BJ (cell line): ENCODE data around the gene TMEM150B. TPM values are rescaled to one million over a fixed set of nuclear protein-coding genes. Genes with fewer than 3 reads are reported as not detected.

Source experiments
- CTCF ChIA-PET: fragments of 350-600 bp; formaldehyde crosslinking; extraction: SDS; loops from one replicate; lab custom pipeline; 2021; ENCODE audit warnings: antibody characterized with exemption, inconsistent platforms; lab: Yijun Ruan, JAX
- POLR2A ChIA-PET: fragments of 300-600 bp; sonication (Branson Sonifier 250); formaldehyde crosslinking; extraction: SDS; loops from one replicate; lab custom pipeline; 2021; ENCODE audit warnings: antibody characterized with exemption; lab: Charles Lee
- DNase-seq: peaks from one replicate; pipeline ENCODE4 v3.0.0-alpha.2; 2011; ENCODE audit warnings: low read depth
- H3K27me3 ChIP-seq: 2 replicates; pipeline ENCODE4 v1.6.0; 2011; ENCODE audit warnings: low read length; ENCODE audit not compliant: control insufficient read depth, insufficient read depth
- H3K36me3 ChIP-seq: 2 replicates; pipeline ENCODE4 v1.5.1; 2011; ENCODE audit warnings: low read length; ENCODE audit not compliant: control insufficient read depth, insufficient read depth
- H3K4me3 ChIP-seq: 2 replicates; pipeline ENCODE4 v1.5.1; 2011; ENCODE audit warnings: low read depth, mild to moderate bottlenecking, control low read depth, low read length
- CTCF ChIP-seq: IDR thresholded peaks from 2 replicates; pipeline ENCODE4 v1.5.1; 2011; ENCODE audit warnings: low read depth, mild to moderate bottlenecking, control low read depth, inconsistent platforms, low read length, moderate library complexity; ENCODE audit not compliant: insufficient read depth
- polyA plus RNA-seq: library from polyadenylated mRNA; depleted of rRNA; stranded (reverse); fragments of >200 nt; gene quantifications from 2 replicates; pipeline ENCODE4 v1.2.3, GENCODE V29; 2011

TMEM150B gene
- polyA plus RNA-seq, 1 experiment: not detected

- no peak for DNase-seq
- ChIA-PET CTCF (no interaction called here), POLR2A (no interaction called here)
- no peak overlapping the region for H3K4me3 ChIP-seq
- peaks cover 33% of the 10 kb centered on the region for H3K36me3 ChIP-seq
- no peaks in the 10 kb centered on the region for H3K27me3 ChIP-seq
- TF ChIP-seq CTCF: no peak
Measured at GRCh38 chr19:55304279-55304978, 20.7 kb downstream of the TMEM150B start.

DNA sequence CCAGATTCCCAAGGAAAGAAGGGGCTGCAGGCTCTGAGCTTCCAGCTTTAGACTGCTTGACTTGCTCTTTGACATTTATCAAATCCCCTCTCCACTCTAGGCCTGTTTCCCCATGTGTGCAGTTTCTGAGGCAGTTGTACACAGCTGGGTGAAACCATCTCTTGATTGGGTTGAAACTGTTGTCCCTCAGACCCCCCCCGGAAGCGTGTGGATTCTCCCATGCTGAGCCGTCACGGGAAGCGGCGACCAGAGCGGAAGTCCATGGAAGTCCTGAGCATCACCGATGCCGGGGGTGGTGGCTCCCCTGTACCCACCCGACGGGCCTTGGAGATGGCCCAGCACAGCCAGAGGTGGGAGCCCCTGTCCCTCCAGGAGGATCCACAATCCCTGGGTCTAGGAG lies 21.7 kb downstream of the TMEM150B start:
- Histone ChIP-seq H3K27me3 (no peaks in the 10 kb centered on the region), H3K4me3 (no peak overlapping the region), H3K36me3 (peaks cover 29% of the 10 kb centered on the region)
- TF ChIP-seq CTCF: no peak
- DNase-seq: no peak
- ChIA-PET CTCF (interaction anchor here (0.8 to 3.9 kb wide), 7 partner anchors 9 to 201 kb away, joined by 3 to 53 read pairs (median 21); partner anchors contain the start of genes KMT5C and TMEM238), POLR2A (no interaction called here)

DNA sequence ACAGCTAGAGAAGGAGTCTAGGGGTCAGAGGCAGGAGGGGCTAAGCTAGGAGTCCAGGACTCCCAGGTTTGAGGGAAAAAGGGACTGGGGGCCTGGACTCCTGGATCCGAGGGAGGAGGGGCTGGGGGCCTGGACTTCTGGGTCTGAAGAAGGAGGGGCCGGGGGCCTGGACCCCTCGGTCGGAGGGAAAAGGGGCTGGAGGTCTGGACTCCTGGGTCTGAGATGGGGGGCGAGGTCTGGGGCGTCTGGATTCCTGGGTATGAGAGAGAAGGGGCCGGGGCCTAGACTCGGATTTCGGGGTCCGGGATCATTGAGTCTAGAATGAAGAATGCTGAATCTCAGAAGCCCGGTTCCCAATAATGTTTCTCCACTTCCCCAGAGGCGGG lies 22.8 kb downstream of the TMEM150B start:
- Histone ChIP-seq H3K36me3 (peaks cover 30% of the 10 kb centered on the region), H3K4me3 (no peak overlapping the region), H3K27me3 (no peaks in the 10 kb centered on the region)
- no peak for TF ChIP-seq CTCF
- POLR2A ChIA-PET: no interaction called here
- CTCF ChIA-PET: interaction anchor here (0.5 to 3.9 kb wide), 19 partner anchors 10 to 202 kb away, joined by 3 to 53 read pairs (median 9); partner anchors contain the start of genes KMT5C and TMEM238
- DNase-seq: no peak

DNA sequence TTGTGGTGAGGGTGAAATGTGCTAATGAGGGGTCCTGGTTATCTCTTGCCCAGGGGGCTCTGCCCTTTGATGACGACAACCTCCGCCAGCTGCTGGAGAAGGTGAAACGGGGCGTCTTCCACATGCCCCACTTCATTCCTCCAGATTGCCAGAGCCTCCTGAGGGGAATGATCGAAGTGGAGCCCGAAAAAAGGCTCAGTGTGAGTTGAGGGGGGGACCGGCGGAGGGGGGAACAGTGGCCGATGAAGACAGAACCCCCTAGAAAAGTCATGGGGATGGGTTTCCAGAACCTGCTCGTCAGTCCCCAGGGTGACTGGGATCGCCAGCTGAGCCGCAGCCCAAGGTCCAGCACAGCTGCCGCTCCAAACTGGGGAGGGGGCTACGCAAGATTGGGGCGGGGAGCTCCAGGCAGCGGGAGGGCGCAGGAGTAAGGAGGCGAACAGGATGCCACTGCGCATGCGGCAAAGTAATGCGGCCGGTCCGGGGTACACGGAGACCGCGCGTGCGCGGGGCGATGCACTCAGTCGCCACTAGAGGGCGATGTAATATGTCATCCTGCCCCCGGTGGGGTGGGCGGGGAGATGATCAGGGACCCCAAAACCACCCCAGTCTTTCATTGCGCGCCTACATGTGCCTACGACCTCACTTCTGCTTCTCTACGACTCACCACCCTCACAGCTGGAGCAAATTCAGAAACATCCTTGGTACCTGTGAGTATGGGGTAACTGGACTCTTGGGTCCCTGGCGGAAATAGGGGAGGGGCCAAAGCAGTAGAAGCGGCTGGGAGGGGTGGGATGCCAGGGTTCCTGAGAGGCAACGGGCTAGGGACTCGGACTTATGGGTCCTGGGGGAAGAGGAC lies 23.5 kb downstream of the TMEM150B start:
- no peaks in the 10 kb centered on the region for H3K27me3 ChIP-seq
- no peak for DNase-seq
- peak; percentile 95 for TF ChIP-seq CTCF
- peaks cover 29% of the 10 kb centered on the region for H3K36me3 ChIP-seq
- POLR2A ChIA-PET: no interaction called here
- CTCF ChIA-PET: interaction anchor here (0.5 to 3.9 kb wide), 30 partner anchors 10 to 356 kb away, joined by 3 to 53 read pairs (median 5); partner anchors contain the start of genes KMT5C, TMEM190 and TMEM238
- H3K4me3 ChIP-seq: no peak overlapping the region; the same call in 1 of the 2 replicates
